ACC112 (cell line): ENCODE measurements around the gene CPNE6.
"Not testable (repeated sequence)": the region's sequence is repeated elsewhere in the genome, so short reads cannot be mapped to it uniquely, and the experiment has no call there.

Experiments
- H2AFZ ChIP-seq: fragments of 200-600 bp; sonication (generic); one replicate; pipeline ENCODE4 v1.6.0; 2017; ENCODE audit warnings: antibody characterized with exemption, low read length; ENCODE audit not compliant: unreplicated experiment
- H3K27ac ChIP-seq: fragments of 200-600 bp; sonication (generic); 2 replicates; pipeline ENCODE4 v1.5.1; 2014; ENCODE audit warnings: low read depth, mild to moderate bottlenecking, antibody characterized with exemption, low read length, moderate library complexity
- H3K27me3 ChIP-seq: fragments of 200-600 bp; sonication (generic); 2 replicates; pipeline ENCODE4 v1.6.1; 2014; ENCODE audit warnings: mild to moderate bottlenecking, antibody characterized with exemption, low read length, moderate library complexity, mixed read lengths; ENCODE audit not compliant: insufficient read depth
- H3K36me3 ChIP-seq: fragments of 200-600 bp; sonication (generic); 2 replicates; pipeline ENCODE4 v1.6.1; 2016; ENCODE audit warnings: mild to moderate bottlenecking, antibody characterized with exemption, low read length, moderate library complexity, mixed read lengths; ENCODE audit not compliant: insufficient read depth
- H3K4me1 ChIP-seq: fragments of 200-600 bp; sonication (generic); one replicate; pipeline ENCODE4 v1.6.1; 2016; ENCODE audit warnings: low read length, mixed read lengths; ENCODE audit not compliant: insufficient read depth, unreplicated experiment, control insufficient read depth
- H3K4me3 ChIP-seq: fragments of 200-600 bp; sonication (generic); 2 replicates; pipeline ENCODE4 v1.5.1; 2014; ENCODE audit warnings: mild to moderate bottlenecking, low read depth, low read length
- H3K79me2 ChIP-seq: fragments of 200-600 bp; sonication (generic); one replicate; pipeline ENCODE4 v1.6.0; 2016; ENCODE audit warnings: low read length; ENCODE audit not compliant: control insufficient read depth, unreplicated experiment, insufficient read depth

The CPNE6 gene

GRCh38 chr14:24098229-24098926, 27.0 kb downstream of the CPNE6 start:
- Histone ChIP-seq H2AFZ (no peak overlapping the region), H3K4me1 (peaks cover 4% of the 10 kb centered on the region), H3K4me3 (no peak overlapping the region), H3K79me2 (peaks cover 10% of the 10 kb centered on the region), H3K27me3 (no peaks in the 10 kb centered on the region), H3K27ac (no peak overlapping the region), H3K36me3 (0 out of 2 replicates have a peak, but pooled peaks cover 6% of the 10 kb centered on the region)

- H2AFZ ChIP-seq = no peak overlapping the region
- peaks cover 10% of the 10 kb centered on the region for H3K79me2 ChIP-seq
- H3K36me3 ChIP-seq = 0 out of 2 replicates have a peak, but pooled peaks cover 6% of the 10 kb centered on the region
- H3K27me3 ChIP-seq = no peaks in the 10 kb centered on the region
- H3K4me1 ChIP-seq = peaks cover 4% of the 10 kb centered on the region
- H3K27ac ChIP-seq = no peak overlapping the region
- no peak overlapping the region for H3K4me3 ChIP-seq
Observed at GRCh38 chr14:24098927-24099813, 27.8 kb downstream of the CPNE6 start.

GRCh38 chr14:24100197-24100981, 29.0 kb downstream of the CPNE6 start:
- H2AFZ ChIP-seq = no peak overlapping the region
- H3K27me3 ChIP-seq = no peaks in the 10 kb centered on the region
- peaks cover 4% of the 10 kb centered on the region for H3K4me1 ChIP-seq
- 0 out of 2 replicates have a peak, but pooled peaks cover 6% of the 10 kb centered on the region for H3K36me3 ChIP-seq
- peaks cover 5% of the 10 kb centered on the region for H3K79me2 ChIP-seq
- H3K4me3 ChIP-seq = no peak overlapping the region
- H3K27ac ChIP-seq = no peak overlapping the region

GRCh38 chr14:24100982-24101494, 29.7 kb downstream of the CPNE6 start:
- H3K36me3 ChIP-seq = 0 out of 2 replicates have a peak, but pooled peaks cover 6% of the 10 kb centered on the region
- no peak overlapping the region for H3K27ac ChIP-seq

GRCh38 chr14:24102357-24103048, 31.1 kb downstream of the CPNE6 start:
- Histone ChIP-seq H3K4me1 (peaks cover 3% of the 10 kb centered on the region), H3K27me3 (no peaks in the 10 kb centered on the region), H3K36me3 (0 out of 2 replicates have a peak, but pooled peaks cover 6% of the 10 kb centered on the region), H3K79me2 (no peaks in the 10 kb centered on the region), H3K4me3 (no peak overlapping the region), H3K27ac (no peak overlapping the region), H2AFZ (no peak overlapping the region)

More at GRCh38 chr14:24100982-24101494, 29.7 kb downstream of the CPNE6 start:
- no peaks in the 10 kb centered on the region for H3K27me3 ChIP-seq
- H3K4me1 ChIP-seq = no peaks in the 10 kb centered on the region
- H3K79me2 ChIP-seq = no peaks in the 10 kb centered on the region
- no peak overlapping the region for H2AFZ ChIP-seq
- H3K4me3 ChIP-seq = no peak overlapping the region

- H3K36me3 ChIP-seq = 0 out of 2 replicates have a peak, but pooled peaks cover 6% of the 10 kb centered on the region
- H3K4me3 ChIP-seq = no peak overlapping the region
- H3K27me3 ChIP-seq = no peaks in the 10 kb centered on the region
- no peaks in the 10 kb centered on the region for H3K79me2 ChIP-seq
- H3K4me1 ChIP-seq = peaks cover 9% of the 10 kb centered on the region
- no peak overlapping the region for H2AFZ ChIP-seq
- H3K27ac ChIP-seq = no peak overlapping the region
Observed at GRCh38 chr14:24103451-24103850, 32.1 kb downstream of the CPNE6 start.

GRCh38 chr14:24105609-24106239, 34.4 kb downstream of the CPNE6 start:
- H3K4me1 ChIP-seq, H3K27me3 ChIP-seq, H3K36me3 ChIP-seq, H3K27ac ChIP-seq, H3K79me2 ChIP-seq, H2AFZ ChIP-seq, H3K4me3 ChIP-seq: not testable (repeated sequence)

- Histone ChIP-seq H3K36me3 (no peaks in the 10 kb centered on the region), H3K27me3 (no peaks in the 10 kb centered on the region), H3K4me1 (peaks cover 9% of the 10 kb centered on the region), H3K4me3 (no peak overlapping the region), H3K79me2 (no peaks in the 10 kb centered on the region), H3K27ac (no peak overlapping the region), H2AFZ (no peak overlapping the region)
Observed at GRCh38 chr14:24106672-24107271, 35.4 kb downstream of the CPNE6 start.

- H3K4me3 ChIP-seq = no peak overlapping the region
Observed at GRCh38 chr14:24108336-24108874, 37.0 kb downstream of the CPNE6 start.

More at GRCh38 chr14:24108336-24108874, 37.0 kb downstream of the CPNE6 start:
- no peak overlapping the region for H2AFZ ChIP-seq
- H3K4me1 ChIP-seq = peaks cover 9% of the 10 kb centered on the region
- no peaks in the 10 kb centered on the region for H3K27me3 ChIP-seq
- no peaks in the 10 kb centered on the region for H3K79me2 ChIP-seq
- no peak overlapping the region for H3K27ac ChIP-seq
- H3K36me3 ChIP-seq = no peaks in the 10 kb centered on the region
